HG03520 (cell line): ENCODE data around the gene TWNK.

Experiments used
- ATAC-seq: cut with Tn5 transposase; IDR thresholded peaks from one replicate; pipeline ENCODE4 v1.9.1; 2021; ENCODE audit warnings: mild to moderate bottlenecking, moderate library complexity; ENCODE audit not compliant: unreplicated experiment

Gene TWNK

GRCh38 chr10:100996678-100997359 is 9.5 kb downstream of the TWNK start:
- no peak for ATAC-seq

- ATAC-seq, result no peak
Observed at GRCh38 chr10:100997360-100998182, 10.2 kb downstream of the TWNK start.

GRCh38 chr10:100998183-100998990 is 11.0 kb downstream of the TWNK start:
- no peak for ATAC-seq

- ATAC-seq, result peak; percentile 42
Observed at GRCh38 chr10:100998991-100999741, 11.8 kb downstream of the TWNK start.

GRCh38 chr10:100999742-101000126 is 12.4 kb downstream of the TWNK start, which contains the start of gene LZTS2:
TSS of gene LZTS2 (plus strand) at chr10:100999808. CDS start at chr10:101002539, 2,731 bp downstream.
- ATAC-seq, result no peak

- no peak for ATAC-seq
Observed at GRCh38 chr10:101000127-101000914, 13.0 kb downstream of the TWNK start.

GRCh38 chr10:101000915-101001658 is 13.7 kb downstream of the TWNK start:
- ATAC-seq, result no peak

GRCh38 chr10:101001659-101002035 is 14.3 kb downstream of the TWNK start:
- ATAC-seq, result no peak

GRCh38 chr10:101002456-101002855 is 15.1 kb downstream of the TWNK start:
- ATAC-seq, result no peak

- no peak for ATAC-seq
Observed at GRCh38 chr10:101003639-101004206, 16.4 kb downstream of the TWNK start.

- no peak for ATAC-seq
Observed at GRCh38 chr10:101005361-101005760, 18.0 kb downstream of the TWNK start.

GRCh38 chr10:101005869-101006567 is 18.7 kb downstream of the TWNK start:
- ATAC-seq, result no peak

GRCh38 chr10:101006593-101007098 is 19.3 kb downstream of the TWNK start:
- ATAC-seq, result no peak

- ATAC-seq, result no peak
Observed at GRCh38 chr10:101007099-101007711, 19.9 kb downstream of the TWNK start.

GRCh38 chr10:101007915-101008822 is 20.8 kb downstream of the TWNK start:
- no peak for ATAC-seq

GRCh38 chr10:101008823-101009423 is 21.6 kb downstream of the TWNK start:
- no peak for ATAC-seq
